NCI-H2107 treated with DMSO at 0.1 percent for 48 hours (cell line): ENCODE measurements around the gene SMIM7.

Experiments used
- DNase-seq: peaks from one replicate; lab custom pipeline; 2025; ENCODE audit not compliant: unreplicated experiment; lab: John Stamatoyannopoulos, UW

The SMIM7 gene

DNA sequence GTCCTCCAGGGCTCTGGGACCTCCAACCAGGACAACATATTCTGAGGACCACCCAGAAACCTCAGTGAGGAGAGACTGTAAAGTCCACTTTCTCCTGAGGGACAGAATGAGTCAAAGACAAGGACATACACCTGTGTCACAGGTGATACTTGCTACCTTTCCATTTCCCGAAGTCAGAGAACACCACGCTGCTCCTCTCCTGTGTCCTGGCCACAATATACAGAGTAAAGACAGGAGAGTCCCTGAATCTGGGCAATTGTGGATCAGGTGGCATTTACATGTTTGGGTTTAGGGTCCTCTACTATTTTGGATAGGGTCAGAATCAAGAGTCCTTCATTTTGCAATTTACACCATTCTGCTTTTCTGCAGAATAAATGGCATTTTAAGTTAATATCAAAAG, 36.9 kb downstream of the SMIM7 start:
- DNase-seq, result no peak

GRCh38 chr19:16621165-16621800, 38.7 kb downstream of the SMIM7 start:
- no peak for DNase-seq

- DNase-seq, result no peak
Observed at GRCh38 chr19:16620584-16620983, 39.4 kb downstream of the SMIM7 start.

- no peak for DNase-seq
Observed at GRCh38 chr19:16620018-16620417, 39.9 kb downstream of the SMIM7 start.

GRCh38 chr19:16619457-16619856, 40.5 kb downstream of the SMIM7 start:
- no peak for DNase-seq

- no peak for DNase-seq
Observed at GRCh38 chr19:16618248-16618647, 41.7 kb downstream of the SMIM7 start.

DNA sequence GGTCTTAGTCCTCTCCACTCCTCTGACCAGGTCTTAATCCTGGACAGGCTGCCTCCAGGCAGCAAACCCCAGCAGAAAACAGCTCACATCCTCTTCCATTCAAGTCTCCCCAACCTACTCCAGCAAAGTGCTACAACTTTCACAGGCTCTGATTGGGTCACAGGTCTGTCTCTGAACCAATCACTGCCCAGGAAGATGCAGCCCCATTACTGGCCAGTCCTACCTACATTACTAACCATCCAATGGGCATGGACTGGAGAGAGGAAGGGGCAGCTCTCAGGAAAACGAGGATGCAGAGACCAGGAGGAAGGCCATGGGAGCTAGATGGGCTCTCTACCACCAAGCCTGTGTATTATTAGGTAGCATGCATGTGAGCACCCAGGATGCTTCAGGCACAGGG, 44.1 kb downstream of the SMIM7 start:
- DNase-seq, result no peak

- DNase-seq, result no peak
Observed at GRCh38 chr19:16614941-16615340, 45.0 kb downstream of the SMIM7 start.

GRCh38 chr19:16613841-16614240, 46.1 kb downstream of the SMIM7 start:
- DNase-seq, result no peak

GRCh38 chr19:16612636-16613035, 47.3 kb downstream of the SMIM7 start:
- no peak for DNase-seq

- DNase-seq, result peak; percentile 45
Observed at GRCh38 chr19:16611121-16611520, 48.8 kb downstream of the SMIM7 start.

GRCh38 chr19:16609511-16610200, 50.3 kb downstream of the SMIM7 start:
- no peak for DNase-seq

DNA sequence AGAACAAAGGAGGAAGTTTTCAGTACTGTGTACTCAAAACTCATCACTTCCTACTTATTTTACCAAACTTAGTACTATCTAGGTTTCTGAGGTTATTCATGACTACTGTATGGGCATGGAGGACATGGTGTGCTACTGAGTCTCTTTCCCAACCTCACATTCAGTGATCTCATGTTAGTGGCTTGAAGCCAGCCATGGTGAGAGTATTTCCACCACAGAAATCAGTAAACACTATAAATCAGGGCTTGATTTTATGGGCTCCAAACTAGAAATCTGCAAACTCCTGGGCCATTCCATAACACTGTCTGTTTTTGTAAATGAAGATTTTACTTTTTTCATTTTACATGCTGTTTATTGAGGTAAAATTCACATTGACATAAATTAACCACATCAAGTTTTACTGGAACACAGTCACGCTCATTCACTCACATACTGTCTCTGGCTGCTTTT, 51.6 kb downstream of the SMIM7 start:
- no peak for DNase-seq

DNA sequence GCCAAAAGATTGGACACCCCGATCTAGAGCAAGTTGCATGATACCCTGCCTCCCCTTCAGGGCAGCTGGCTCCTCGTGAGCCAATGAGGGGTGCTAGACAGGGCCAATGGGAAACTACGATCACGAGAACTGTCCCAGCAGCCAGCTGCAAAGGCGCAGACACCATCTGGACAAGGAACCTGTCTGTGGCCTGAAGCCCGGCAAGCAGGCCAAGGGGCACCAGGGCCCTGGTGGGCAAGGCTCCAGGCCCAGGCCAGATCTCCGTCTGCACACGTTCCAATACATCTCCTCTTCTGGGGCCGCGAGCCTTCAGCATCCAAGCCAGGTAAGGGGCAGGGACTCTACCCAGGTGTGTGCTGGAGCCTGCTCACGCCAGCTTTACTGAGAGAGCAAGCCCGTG, 52.1 kb downstream of the SMIM7 start:
- DNase-seq, result no peak

DNA sequence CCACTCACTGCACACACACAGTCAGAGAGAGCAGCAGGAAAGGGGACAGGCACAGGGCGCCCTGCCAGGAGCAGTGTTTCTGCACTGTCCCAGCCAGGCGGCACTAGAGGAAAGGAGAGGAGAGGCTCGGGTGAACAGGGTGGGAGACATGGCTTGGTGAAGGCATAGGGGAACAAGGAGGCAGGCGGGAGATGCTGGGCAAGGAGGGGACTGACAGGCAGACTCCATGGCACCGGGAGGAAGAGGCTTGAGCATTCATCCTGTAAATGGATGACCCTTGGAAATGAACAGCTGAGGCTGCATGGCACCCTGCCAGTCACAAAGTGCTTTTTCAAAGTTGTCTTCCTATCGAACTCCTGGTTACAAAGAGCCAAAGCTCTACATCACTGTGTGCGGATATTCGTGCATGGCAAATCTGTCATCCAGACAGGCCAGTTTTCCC, 54.4 kb downstream of the SMIM7 start:
- no peak for DNase-seq

GRCh38 chr19:16605115-16605514, 54.8 kb downstream of the SMIM7 start:
- no peak for DNase-seq

- DNase-seq, result no peak
Observed at GRCh38 chr19:16604615-16605014, 55.3 kb downstream of the SMIM7 start.

GRCh38 chr19:16603090-16603489, 56.9 kb downstream of the SMIM7 start:
- no peak for DNase-seq

DNA sequence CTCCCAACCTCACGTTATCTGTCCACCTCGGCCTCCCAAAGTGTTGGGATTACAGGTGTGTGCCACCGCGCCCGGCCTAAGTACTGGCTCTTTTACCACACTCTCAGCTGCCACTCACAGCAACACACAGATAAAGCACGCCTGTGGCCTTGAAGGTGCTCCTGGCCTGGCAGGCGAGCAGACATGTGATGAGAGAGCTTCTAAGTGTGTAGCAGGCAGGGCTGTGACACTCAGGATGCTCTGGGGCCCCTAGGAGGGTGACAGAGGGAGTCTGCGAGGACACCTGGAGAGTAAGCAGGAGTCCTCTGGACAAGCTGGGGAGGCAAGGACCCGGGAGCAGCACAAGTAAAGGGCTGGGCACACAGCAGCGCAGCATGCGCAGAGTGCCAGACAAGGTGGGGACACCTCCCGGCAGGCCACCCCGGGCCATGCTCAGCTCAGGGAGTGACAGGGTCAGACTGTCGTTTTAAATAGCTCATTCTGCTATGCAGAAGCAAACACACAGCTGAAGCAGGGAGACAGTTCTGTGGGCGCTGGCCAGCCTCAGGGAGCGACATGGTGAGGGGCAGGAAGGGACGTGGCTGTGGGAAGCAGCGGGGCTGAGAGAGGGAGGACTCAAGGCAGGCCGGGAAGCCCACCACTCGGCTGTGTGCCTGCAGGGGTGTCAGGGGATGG, 58.4 kb downstream of the SMIM7 start:
- no peak for DNase-seq

- no peak for DNase-seq
Observed at GRCh38 chr19:16600824-16601223, 59.1 kb downstream of the SMIM7 start.

DNA sequence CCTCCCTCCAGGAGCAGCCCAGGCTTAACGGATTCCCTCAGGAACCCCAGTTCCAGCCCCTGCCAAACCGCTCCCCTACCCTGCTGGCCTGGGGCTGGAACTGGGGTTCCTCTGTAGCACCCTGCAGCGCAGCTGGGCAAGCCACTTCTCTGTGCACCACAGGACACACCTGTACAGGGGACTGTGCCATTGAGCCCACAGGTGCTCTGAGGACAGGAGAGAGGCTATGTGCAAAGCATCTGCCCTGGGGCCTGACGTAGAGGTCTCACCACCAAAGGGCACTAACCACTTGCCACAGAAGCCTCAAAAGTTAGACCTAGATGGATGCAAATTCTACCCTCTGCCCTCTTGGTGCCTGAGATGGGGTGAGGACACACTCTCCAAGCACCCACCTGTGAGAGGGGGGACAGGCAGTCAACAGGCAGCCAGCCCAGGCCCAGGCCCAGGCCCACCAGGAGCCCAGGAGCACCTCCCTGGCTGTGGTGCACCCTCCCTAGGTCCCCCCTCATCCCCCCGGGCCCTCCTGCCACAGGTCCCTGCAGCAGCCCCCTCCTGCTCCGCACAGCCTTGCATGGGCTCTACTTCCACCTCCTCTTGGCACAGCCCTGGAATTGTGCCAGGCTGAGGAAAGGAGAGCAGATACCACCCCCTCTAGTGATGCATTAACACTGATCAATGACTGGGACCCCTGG, 60.1 kb downstream of the SMIM7 start:
- no peak for DNase-seq

DNA sequence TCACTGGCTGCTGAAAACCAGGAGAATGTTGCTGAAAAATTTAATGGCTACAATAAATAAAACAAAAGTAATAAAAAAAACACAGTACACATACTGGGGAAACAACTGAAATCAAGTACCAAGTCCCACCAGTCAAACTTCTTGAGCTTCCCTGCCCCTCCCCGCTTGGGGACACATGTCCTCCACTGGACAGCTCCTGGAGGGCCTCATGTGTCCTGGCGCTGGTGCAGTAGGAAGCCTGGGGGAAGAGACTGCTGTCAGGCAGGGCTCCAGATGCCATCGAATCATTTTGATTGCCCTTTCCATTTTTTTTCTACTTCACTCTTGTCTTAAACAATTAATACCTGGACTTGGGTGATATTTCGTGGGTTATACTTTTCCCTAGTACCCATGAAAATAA, 61.1 kb downstream of the SMIM7 start:
- no peak for DNase-seq
